Measurements from ENCODE around the gene HLA-DMA.

The HLA-DMA gene

DNA sequence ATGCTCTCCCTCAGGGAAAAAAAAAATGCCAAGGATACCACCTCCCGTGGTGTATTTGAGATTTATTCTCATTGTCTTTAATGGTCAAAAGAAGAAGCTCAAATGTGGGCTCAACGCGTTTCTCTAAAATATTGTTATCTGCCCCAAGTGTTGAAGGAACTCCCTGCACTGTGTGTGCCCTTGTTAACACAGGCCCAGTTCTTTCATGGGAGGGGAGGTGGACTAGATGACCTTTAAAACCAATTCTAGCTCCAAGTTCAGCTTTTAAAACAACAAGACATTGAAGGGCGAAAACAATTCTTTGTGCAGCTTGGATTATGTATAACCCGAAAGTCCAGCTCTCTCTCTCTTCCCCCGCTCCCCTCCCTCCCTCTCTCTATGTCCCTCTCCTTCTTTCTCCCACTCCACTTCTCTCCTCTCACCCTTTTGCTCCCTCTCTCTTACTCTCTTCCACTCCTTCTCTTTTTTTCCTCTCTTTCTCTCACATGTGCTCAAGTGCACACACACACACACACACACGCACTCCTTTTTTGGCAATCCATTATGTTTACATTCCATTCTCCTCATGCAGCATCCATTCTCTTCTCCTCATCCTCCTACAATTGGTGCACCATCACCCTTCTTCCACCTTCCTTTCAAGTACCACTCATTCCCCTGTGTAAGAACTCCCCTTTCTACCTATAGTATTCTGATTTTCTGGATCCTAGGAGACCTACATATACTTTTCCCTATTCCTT is 20.6 kb downstream of the HLA-DMA start:
- no peak for DNase-seq

DNA sequence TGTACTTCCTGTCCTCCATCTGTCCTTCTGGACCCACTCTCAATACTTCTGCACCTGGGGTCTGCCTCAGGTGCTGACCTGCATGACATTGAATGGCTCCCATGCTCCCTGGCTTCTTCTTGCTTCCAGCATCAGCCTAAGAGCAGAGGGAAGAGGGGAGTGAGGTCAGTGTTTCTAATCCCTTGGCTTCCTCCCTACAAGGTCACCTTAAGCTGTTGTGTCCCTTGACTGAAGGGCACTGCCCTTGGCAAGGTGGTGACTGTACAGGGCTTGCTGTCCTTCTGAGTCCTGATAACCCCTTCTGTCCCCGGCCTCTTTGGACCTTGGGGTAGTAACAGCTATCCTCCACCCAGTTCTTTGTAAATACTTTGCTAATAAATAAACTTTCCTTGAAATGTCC is 21.7 kb downstream of the HLA-DMA start:
- no peak for DNase-seq

DNA sequence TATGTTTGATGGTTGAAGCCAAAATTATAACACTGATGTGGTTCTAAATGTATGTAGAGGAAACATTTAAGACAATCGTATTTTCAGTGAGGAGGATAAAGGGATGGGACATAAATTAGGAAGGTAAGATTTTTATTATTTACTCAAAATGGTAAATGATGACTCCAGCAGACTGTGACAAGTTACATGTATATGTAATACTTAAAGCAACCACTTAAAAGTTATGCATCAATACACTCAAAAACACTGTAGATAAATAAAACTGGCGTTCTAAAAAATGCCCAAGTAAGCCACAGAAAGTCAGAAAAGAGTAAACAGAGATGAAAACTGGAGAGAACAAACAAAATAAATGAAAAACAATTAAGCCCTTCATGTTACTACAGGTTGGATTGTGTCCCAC is 30.8 kb downstream of the HLA-DMA start:
- DNase-seq, result no peak

DNA sequence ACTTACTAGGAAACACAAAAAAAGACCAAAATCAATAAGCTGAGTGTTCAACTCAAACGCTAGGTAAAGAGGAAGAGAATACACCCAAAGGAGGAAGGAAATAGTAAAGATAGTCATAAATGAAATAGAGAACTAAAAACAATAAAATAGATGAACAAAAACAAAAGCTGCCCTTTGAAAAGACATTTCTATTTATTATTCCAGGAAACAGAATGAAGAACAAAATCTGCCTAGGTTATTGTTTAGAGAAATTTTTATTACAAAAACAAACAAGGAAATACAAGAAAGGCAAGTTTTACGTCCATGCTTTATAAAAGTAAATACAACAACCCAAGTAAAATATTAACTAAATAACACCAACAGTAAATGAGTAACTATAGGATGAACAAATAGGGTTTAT is 32.2 kb downstream of the HLA-DMA start:
- DNase-seq, result no peak

DNA sequence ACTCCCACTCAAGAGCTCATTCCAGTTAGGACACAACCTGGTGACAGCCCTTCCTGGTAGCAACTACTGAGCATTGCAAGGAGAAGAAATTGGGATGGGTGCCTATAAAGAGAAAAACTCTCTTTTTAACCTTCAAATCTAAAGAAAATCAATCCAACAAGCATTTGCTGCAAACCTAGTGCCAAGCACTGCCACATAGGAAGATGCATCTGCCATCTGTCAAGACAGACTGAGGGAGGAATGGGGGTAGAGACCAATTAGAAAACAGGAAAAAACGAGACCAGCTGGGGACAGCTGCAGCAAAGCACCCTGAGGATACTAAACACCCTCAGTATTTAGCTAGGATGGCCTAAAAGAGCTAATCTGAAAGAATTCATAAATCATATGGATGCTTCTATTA is 39.9 kb downstream of the HLA-DMA start:
- no peak for DNase-seq

DNA sequence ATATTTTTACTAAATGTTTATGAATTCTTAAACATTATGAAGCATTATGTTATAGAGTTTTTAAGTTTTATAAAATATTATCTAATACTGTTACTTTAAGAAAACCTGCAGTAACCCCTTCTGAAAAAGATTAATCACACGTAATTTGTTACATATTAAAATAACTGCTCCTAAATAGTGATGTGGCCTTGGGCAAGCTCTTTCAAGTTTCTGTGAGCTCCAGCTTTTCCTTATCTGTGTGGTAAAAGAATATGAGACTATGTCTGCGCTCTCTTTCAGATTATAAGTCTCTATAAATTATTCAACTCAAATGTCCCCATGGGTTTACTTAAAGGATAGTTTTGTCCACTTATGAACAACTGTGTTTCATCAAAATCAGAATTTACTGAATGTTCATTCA is 44.0 kb downstream of the HLA-DMA start:
- no peak for DNase-seq

- DNase-seq, result no peak
These were observed 46.4 kb downstream of the HLA-DMA start for GRCh38 chr6:32906539-32906938.

GRCh38 chr6:32905078-32905477 is 47.8 kb downstream of the HLA-DMA start:
- DNase-seq, result no peak

DNA sequence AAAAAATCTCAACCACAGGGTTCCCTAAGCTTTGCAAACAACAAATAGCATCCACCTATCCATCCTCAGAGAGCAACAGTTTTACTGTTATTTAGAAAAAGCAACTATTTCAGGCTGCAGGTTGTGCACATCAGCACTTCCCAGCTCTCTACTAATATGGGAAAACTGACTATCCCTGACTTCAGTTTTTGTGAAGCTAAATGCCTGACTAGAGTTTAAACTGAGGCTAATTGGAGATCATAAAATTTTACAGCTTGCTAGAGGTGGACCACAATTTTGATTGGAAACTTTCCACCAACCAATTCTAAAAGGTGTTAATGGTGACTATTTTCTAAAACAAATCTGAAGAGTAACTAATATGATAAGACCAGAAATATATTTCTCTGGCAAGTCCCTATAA is 48.9 kb downstream of the HLA-DMA start:
- no peak for DNase-seq

All from effector CD8-positive, alpha-beta T cell (primary cell).